Testis (tissue), 3 donors: ENCODE measurements around the gene ARAP2. TPM values are rescaled to one million over a fixed set of nuclear protein-coding genes. Genes with fewer than 3 reads are reported as not detected.

Experiments used
- DNase-seq: peaks from one replicate; pipeline ENCODE4 v3.0.0-alpha.2; 2019
- H3K27ac ChIP-seq, 2 donors: fragments of 200-600 bp; sonication (generic); one replicate each; pipeline ENCODE4 v1.5.1; 2019
- H3K27me3 ChIP-seq: fragments of 200-600 bp; sonication (generic); one replicate; pipeline ENCODE4 v1.5.1; 2019
- H3K36me3 ChIP-seq: fragments of 200-600 bp; sonication (generic); one replicate; pipeline ENCODE4 v1.5.1; 2017; ENCODE audit warnings: low read depth; ENCODE audit errors: missing control alignments
- H3K4me1 ChIP-seq: fragments of 200-600 bp; sonication (generic); one replicate; pipeline ENCODE4 v1.5.1; 2019
- H3K4me3 ChIP-seq, 2 donors: fragments of 200-600 bp; sonication (generic); one replicate each; pipeline ENCODE4 v1.5.1; 2017 to 2019
- H3K9me3 ChIP-seq: fragments of 200-600 bp; sonication (generic); one replicate; pipeline ENCODE4 v1.5.1; 2017
- CTCF ChIP-seq, 3 experiments: fragments of 450-650 bp in 2 of 3; fragments of 200-600 bp in 1 of 3; sonication (generic) in 1 of 3; IDR thresholded peaks; one replicate each; pipeline ENCODE4 v1.5.1; 2016 to 2019; ENCODE audit warnings: antibody characterized with exemption in 3 of 3, mild to moderate bottlenecking in 2 of 3, moderate library complexity in 1 of 3
- POLR2A ChIP-seq: fragments of 450-650 bp; IDR thresholded peaks from one replicate; pipeline ENCODE4 v1.6.1; 2017; ENCODE audit warnings: antibody characterized with exemption, mild to moderate bottlenecking, moderate library complexity
- WGBS, 2 donors: methylation state at CpG; one replicate each; pipeline ENCODE4 v1.1.5; 2018; 5-methylcytosine and 5-hydroxymethylcytosine counted together
- intact Hi-C: fragments of 100-400 bp; cut with DNase I; formaldehyde crosslinking; loops from one replicate; pipeline ENCODE4 v1.15.1; 2023; ENCODE audit warnings: low total_unique reads
- polyA plus RNA-seq: library from polyadenylated mRNA; stranded (reverse); fragments of 350-450 nt; fragmentation: Illumina TruSeq; extraction: RNeasy Lipid Tissue Mini Kit (QIAGEN cat#74804); gene quantifications from one replicate; pipeline ENCODE4 v1.2.3, GENCODE V29; 2014; ENCODE audit warnings: low read depth, low replicate concordance; ENCODE audit not compliant: insufficient read depth
- total RNA-seq, 2 donors: library from RNA; depleted of rRNA; stranded (reverse); fragments of >200 nt; gene quantifications; one replicate each; pipeline ENCODE4 v1.2.3, GENCODE V29; 2016

Gene ARAP2
- total and polyA plus RNA-seq, 3 donors from 2014 or later, result 10.9 to 91.0 (median 81.1) TPM

- Histone ChIP-seq H3K4me1 (no peaks in the 10 kb centered on the region), H3K36me3 (no peaks in the 10 kb centered on the region), H3K9me3 (no peaks in the 10 kb centered on the region), H3K4me3 (no peak overlapping the region), H3K27ac (no peak overlapping the region), H3K27me3 (no peaks in the 10 kb centered on the region)
- WGBS, 2 donors, result 95 to 100% methylated on average over 1 of the region's 1 CpG
- TF ChIP-seq CTCF (IDR thresholded peaks at IDR 0.05) (no peak), POLR2A (no peak)
- no peak for DNase-seq
- intact Hi-C loops, result no loop called here
These were observed 178.9 kb downstream of the ARAP2 start for GRCh38 chr4:36065274-36065871.

DNA sequence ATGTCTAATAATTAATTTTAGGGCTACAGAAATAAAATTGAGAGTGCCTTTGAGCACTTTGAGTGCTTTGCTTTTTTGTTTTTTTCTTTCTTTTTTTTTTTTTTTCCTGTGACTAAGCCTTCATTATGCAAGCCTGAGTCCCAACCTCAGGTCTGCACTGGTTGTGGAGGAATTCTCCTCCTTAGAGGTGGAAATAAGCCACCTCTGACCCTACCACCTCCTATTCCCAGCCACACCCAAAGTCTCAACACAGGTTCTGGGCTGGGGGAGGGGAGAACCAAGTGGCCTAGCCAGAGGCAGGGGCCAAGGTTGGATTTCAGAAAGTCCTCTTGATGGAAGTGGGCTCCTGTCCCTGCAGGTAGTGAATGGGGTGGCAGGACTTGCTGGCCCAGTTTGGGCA lies 180.2 kb downstream of the ARAP2 start:
- H3K27ac ChIP-seq, result no peak overlapping the region
- intact Hi-C loops, result no loop called here
- no peak overlapping the region for H3K4me3 ChIP-seq
- H3K9me3 ChIP-seq, result no peaks in the 10 kb centered on the region
- no peak for DNase-seq
- H3K27me3 ChIP-seq, result no peaks in the 10 kb centered on the region
- TF ChIP-seq POLR2A (no peak), CTCF (IDR thresholded peaks at IDR 0.05) (no peak)
- H3K4me1 ChIP-seq, result no peaks in the 10 kb centered on the region
- no peaks in the 10 kb centered on the region for H3K36me3 ChIP-seq

GRCh38 chr4:36056136-36056535 lies 188.2 kb downstream of the ARAP2 start:
- no peak for DNase-seq
- H3K27ac ChIP-seq, result no peak overlapping the region
- intact Hi-C loops, result no loop called here
- H3K27me3 ChIP-seq, result no peaks in the 10 kb centered on the region
- no peaks in the 10 kb centered on the region for H3K9me3 ChIP-seq
- H3K4me3 ChIP-seq, result no peak overlapping the region
- TF ChIP-seq CTCF (IDR thresholded peaks at IDR 0.05) (no peak), POLR2A (no peak)
- H3K4me1 ChIP-seq, result no peaks in the 10 kb centered on the region
- 77 to 81% methylated on average over 1 of the region's 1 CpG for WGBS, 2 donors
- H3K36me3 ChIP-seq, result no peaks in the 10 kb centered on the region

- 75% methylated on average over 5 of the region's 5 CpGs for WGBS, 2 donors
- H3K4me1 ChIP-seq, result no peaks in the 10 kb centered on the region
- intact Hi-C loops, result no loop called here
- no peak for DNase-seq
- no peak overlapping the region for H3K27ac ChIP-seq
- no peaks in the 10 kb centered on the region for H3K36me3 ChIP-seq
- no peak for TF ChIP-seq POLR2A
- TF ChIP-seq CTCF (IDR thresholded peaks at IDR 0.05), result no peak
- H3K27me3 ChIP-seq, result no peaks in the 10 kb centered on the region
- H3K9me3 ChIP-seq, result no peaks in the 10 kb centered on the region
- no peak overlapping the region for H3K4me3 ChIP-seq
These were observed 189.5 kb downstream of the ARAP2 start for GRCh38 chr4:36054694-36055422.

- Histone ChIP-seq H3K27me3 (no peaks in the 10 kb centered on the region), H3K27ac (no peak overlapping the region), H3K9me3 (no peaks in the 10 kb centered on the region), H3K4me3 (no peak overlapping the region), H3K4me1 (no peaks in the 10 kb centered on the region), H3K36me3 (no peaks in the 10 kb centered on the region)
- 69 to 88% methylated on average over 2 of the region's 2 CpGs for WGBS, 2 donors
- TF ChIP-seq POLR2A (no peak), CTCF (IDR thresholded peaks at IDR 0.05) (no peak)
- intact Hi-C loops, result no loop called here
- no peak for DNase-seq
These were observed 190.4 kb downstream of the ARAP2 start for GRCh38 chr4:36053930-36054329.
